MM.1S (cell line): ENCODE measurements around the gene CFH.
A peak's percentile ranks its signal among the peaks of the same experiment; 100 is the strongest.

Experiments used
- DNase-seq: peaks from one replicate; pipeline ENCODE4 v3.0.0-alpha.2; 2015
- H2AFZ ChIP-seq: fragments of 300-600 bp; sonication (generic); 2 replicates; pipeline ENCODE4 v1.6.0; 2016; ENCODE audit warnings: antibody characterized with exemption, low read length
- H3F3A ChIP-seq: fragments of 300-600 bp; sonication (generic); 2 replicates; pipeline ENCODE4 v1.6.1; 2016; ENCODE audit warnings: mild to moderate bottlenecking, antibody characterized with exemption, low read length, moderate library complexity, mixed read lengths; ENCODE audit not compliant: insufficient read depth
- H3K27ac ChIP-seq: fragments of 300-600 bp; sonication (generic); 2 replicates; pipeline ENCODE4 v1.5.1; 2016; ENCODE audit warnings: mild to moderate bottlenecking, low read length
- H3K27me3 ChIP-seq: fragments of 300-600 bp; sonication (generic); replicated peaks from 2 replicates; pipeline ENCODE4 v1.6.0; 2016; ENCODE audit warnings: low read length; ENCODE audit not compliant: insufficient read depth
- H3K36me3 ChIP-seq: fragments of 300-600 bp; sonication (generic); replicated peaks from 2 replicates; pipeline ENCODE4 v1.6.1; 2016; ENCODE audit warnings: mild to moderate bottlenecking, low read length, mixed read lengths; ENCODE audit not compliant: insufficient read depth
- H3K4me1 ChIP-seq: fragments of 300-600 bp; sonication (generic); 2 replicates; pipeline ENCODE4 v1.6.1; 2016; ENCODE audit warnings: low read length, mixed read lengths
- H3K4me2 ChIP-seq: fragments of 300-600 bp; sonication (generic); 2 replicates; pipeline ENCODE4 v1.6.0; 2016; ENCODE audit warnings: low read depth, low read length
- H3K4me3 ChIP-seq: fragments of 300-600 bp; sonication (generic); 2 replicates; pipeline ENCODE4 v1.5.1; 2016; ENCODE audit warnings: low read length, mixed read lengths
- H3K79me2 ChIP-seq: fragments of 300-600 bp; sonication (generic); 2 replicates; pipeline ENCODE4 v1.6.1; 2016; ENCODE audit warnings: mixed run types, low read length, mixed read lengths
- H3K9ac ChIP-seq: fragments of 300-600 bp; sonication (generic); 2 replicates; pipeline ENCODE4 v1.6.1; 2016; ENCODE audit warnings: low read length, mixed read lengths
- H3K9me2 ChIP-seq: fragments of 300-600 bp; sonication (generic); replicated peaks from 2 replicates; pipeline ENCODE4 v1.6.1; 2016; ENCODE audit warnings: mild to moderate bottlenecking, low read length, mixed read lengths; ENCODE audit not compliant: insufficient read depth
- H3K9me3 ChIP-seq: fragments of 300-600 bp; sonication (generic); replicated peaks from 2 replicates; pipeline ENCODE4 v1.6.1; 2016; ENCODE audit warnings: mild to moderate bottlenecking, low read length, mixed read lengths; ENCODE audit not compliant: insufficient read depth
- H4K20me1 ChIP-seq: fragments of 300-600 bp; sonication (generic); 2 replicates; pipeline ENCODE4 v1.6.1; 2016; ENCODE audit warnings: mild to moderate bottlenecking, low read length, moderate library complexity, mixed read lengths; ENCODE audit not compliant: insufficient read depth
- CTCF ChIP-seq: fragments of 300-600 bp; sonication (generic); IDR thresholded peaks from 2 replicates; pipeline ENCODE4 v1.5.1; 2016; ENCODE audit warnings: antibody characterized with exemption, low read length, mixed read lengths
- EZH2 ChIP-seq: fragments of 300-600 bp; sonication (generic); optimal IDR thresholded peaks from 2 replicates; pipeline ENCODE3; 2017; ENCODE audit warnings: low read depth, mild to moderate bottlenecking, antibody characterized with exemption, low read length, mixed read lengths
- EZH2phosphoT487 ChIP-seq: fragments of 300-600 bp; sonication (generic); IDR thresholded peaks from 2 replicates; pipeline ENCODE4 v1.6.1; 2018; ENCODE audit warnings: antibody characterized with exemption, low read length

Gene CFH

GRCh38 chr1:196649990-196650389 is 1.9 kb upstream of the CFH start:
- Histone ChIP-seq H3K27ac (no peak overlapping the region), H3K4me1 (peaks cover 11% of the 10 kb centered on the region; the same call in 1 of the 2 replicates), H3K9ac (no peak overlapping the region), H3K4me3 (no peak overlapping the region), H2AFZ (no peak overlapping the region), H3K79me2 (no peaks in the 10 kb centered on the region), H3K9me2 (no peaks in the 10 kb centered on the region), H3K4me2 (no peak overlapping the region), H3K27me3 (no peaks in the 10 kb centered on the region), H3K9me3 (no peaks in the 10 kb centered on the region), H3K36me3 (no peaks in the 10 kb centered on the region), H3F3A (peaks cover 6% of the 10 kb centered on the region; the same call in 1 of the 2 replicates), H4K20me1 (no peaks in the 10 kb centered on the region)
- TF ChIP-seq EZH2phosphoT487 (no peak), CTCF (no peak), EZH2 (no peak)
- DNase-seq = no peak

GRCh38 chr1:196650403-196650802 is 1.4 kb upstream of the CFH start:
- Histone ChIP-seq H3F3A (peaks cover 6% of the 10 kb centered on the region; the same call in 1 of the 2 replicates), H3K4me1 (peaks cover 11% of the 10 kb centered on the region; the same call in 1 of the 2 replicates), H2AFZ (no peak overlapping the region), H3K79me2 (no peaks in the 10 kb centered on the region), H3K27ac (no peak overlapping the region), H4K20me1 (no peaks in the 10 kb centered on the region), H3K27me3 (no peaks in the 10 kb centered on the region), H3K36me3 (no peaks in the 10 kb centered on the region), H3K4me2 (no peak overlapping the region), H3K4me3 (no peak overlapping the region), H3K9ac (no peak overlapping the region), H3K9me2 (no peaks in the 10 kb centered on the region), H3K9me3 (no peaks in the 10 kb centered on the region)
- DNase-seq = no peak
- TF ChIP-seq EZH2phosphoT487 (no peak), EZH2 (no peak), CTCF (no peak)

GRCh38 chr1:196651079-196651478 is 764 bp upstream of the CFH start:
- Histone ChIP-seq H2AFZ (no peak overlapping the region), H3K27ac (no peak overlapping the region)

GRCh38 chr1:196654271-196654670 is 2.4 kb downstream of the CFH start:
- no peaks in the 10 kb centered on the region for H3K79me2 ChIP-seq
- no peaks in the 10 kb centered on the region for H3K27me3 ChIP-seq
- no peak for TF ChIP-seq CTCF
- no peak for TF ChIP-seq EZH2phosphoT487
- no peak for TF ChIP-seq EZH2
- H3K9me2 ChIP-seq = no peaks in the 10 kb centered on the region
- no peaks in the 10 kb centered on the region for H3K9me3 ChIP-seq
- DNase-seq = no peak
- H3K27ac ChIP-seq = no peak overlapping the region
- H3K4me2 ChIP-seq = no peak overlapping the region
- peaks cover 6% of the 10 kb centered on the region; the same call in 1 of the 2 replicates for H3F3A ChIP-seq
- H3K4me3 ChIP-seq = no peak overlapping the region
- no peaks in the 10 kb centered on the region for H4K20me1 ChIP-seq
- H2AFZ ChIP-seq = no peak overlapping the region
- H3K9ac ChIP-seq = no peak overlapping the region
- H3K36me3 ChIP-seq = no peaks in the 10 kb centered on the region
- peaks cover 11% of the 10 kb centered on the region; the same call in 1 of the 2 replicates for H3K4me1 ChIP-seq

More at GRCh38 chr1:196651079-196651478, 764 bp upstream of the CFH start:
- Histone ChIP-seq H3K9ac (no peak overlapping the region), H4K20me1 (no peaks in the 10 kb centered on the region), H3K4me2 (peak overlapping the region; percentile 49), H3K36me3 (no peaks in the 10 kb centered on the region), H3K27me3 (no peaks in the 10 kb centered on the region), H3K4me1 (peaks cover 11% of the 10 kb centered on the region; the same call in 1 of the 2 replicates), H3K4me3 (no peak overlapping the region), H3K9me2 (no peaks in the 10 kb centered on the region), H3K9me3 (no peaks in the 10 kb centered on the region), H3F3A (peaks cover 6% of the 10 kb centered on the region; the same call in 1 of the 2 replicates), H3K79me2 (no peaks in the 10 kb centered on the region)
- TF ChIP-seq EZH2 = no peak
- no peak for DNase-seq
